Ovary (tissue), 3 donors: ENCODE measurements around the gene FLNA.

Experiments used
- CTCF ChIP-seq, 3 donors: fragments of 450-650 bp in 2 of 3; fragments of 200-600 bp in 1 of 3; IDR thresholded peaks; one replicate each; pipeline versions ENCODE4 v1.5.1 to v1.8.0; 2016 to 2022; ENCODE audit warnings: antibody characterized with exemption in 3 of 3, mild to moderate bottlenecking in 1 of 3
- EP300 ChIP-seq: sonication (generic); formaldehyde crosslinking; IDR thresholded peaks from one replicate; pipeline ENCODE4 v1.6.1; 2017; ENCODE audit warnings: antibody characterized with exemption
- donor health status: DM: no; HTN: no; CAD: no.

DNA sequence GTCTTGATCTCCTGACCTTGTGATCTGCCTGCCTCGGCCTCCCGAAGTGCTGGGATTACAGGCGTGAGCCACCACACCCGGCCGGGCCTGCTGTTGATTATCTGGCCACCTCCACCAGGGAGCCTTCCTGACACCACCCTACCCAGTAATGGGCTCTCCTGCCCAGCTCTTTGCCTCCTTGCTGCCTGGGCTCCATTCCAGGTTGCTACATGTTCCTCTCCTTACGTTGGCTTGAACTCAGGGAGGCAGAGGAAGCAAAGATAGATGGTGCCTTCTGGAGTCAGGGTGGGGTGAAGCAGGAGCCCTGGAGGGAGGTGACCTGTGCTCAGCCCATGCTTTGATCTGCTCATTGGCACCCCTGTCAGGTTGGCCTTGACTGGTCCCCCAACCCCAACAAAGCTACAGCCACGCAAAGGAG, 26.3 kb downstream of the FLNA start:
- no peak for TF ChIP-seq CTCF (IDR thresholded peaks at IDR 0.05)
- no peak for TF ChIP-seq EP300
